Ovary (tissue), 3 donors: ENCODE measurements around the gene TRAPPC10.

Source experiments
- EP300 ChIP-seq: sonication (generic); formaldehyde crosslinking; IDR thresholded peaks from one replicate; pipeline ENCODE4 v1.6.1; 2017; ENCODE audit warnings: antibody characterized with exemption
- POLR2A ChIP-seq: fragments of 450-650 bp; IDR thresholded peaks from one replicate; pipeline ENCODE4 v1.6.1; 2017; ENCODE audit warnings: antibody characterized with exemption, mild to moderate bottlenecking, moderate library complexity
- TF ChIP-seq, protein P1 (sequence below), 3 donors: fragments of 450-650 bp in 2 of 3; fragments of 200-600 bp in 1 of 3; IDR thresholded peaks; one replicate each; pipeline versions ENCODE4 v1.5.1 to v1.8.0; 2016 to 2022; ENCODE audit warnings: antibody characterized with exemption in 3 of 3, mild to moderate bottlenecking in 1 of 3
- donor health status: DM: no; HTN: no; CAD: no.

DNA sequence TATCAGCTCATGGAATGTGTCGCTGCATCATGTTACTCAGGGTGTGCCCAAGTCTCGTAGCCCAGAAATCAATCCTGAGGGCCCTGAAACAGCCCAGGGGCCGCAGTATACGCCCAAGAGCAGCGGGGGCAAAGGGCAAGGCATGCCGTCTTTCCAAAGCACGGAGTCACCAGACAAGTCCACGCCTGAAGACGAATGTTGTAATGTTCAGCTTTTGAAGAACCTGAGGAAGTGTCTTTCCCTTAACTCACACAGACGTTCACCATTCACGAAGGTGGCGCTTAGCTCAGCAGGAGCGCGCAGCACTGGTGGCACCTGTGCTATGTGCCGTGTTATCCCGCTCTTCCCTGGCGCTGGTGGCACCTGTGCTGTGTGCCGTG is 76.3 kb downstream of the TRAPPC10 start:
- TF ChIP-seq, protein P1, sequence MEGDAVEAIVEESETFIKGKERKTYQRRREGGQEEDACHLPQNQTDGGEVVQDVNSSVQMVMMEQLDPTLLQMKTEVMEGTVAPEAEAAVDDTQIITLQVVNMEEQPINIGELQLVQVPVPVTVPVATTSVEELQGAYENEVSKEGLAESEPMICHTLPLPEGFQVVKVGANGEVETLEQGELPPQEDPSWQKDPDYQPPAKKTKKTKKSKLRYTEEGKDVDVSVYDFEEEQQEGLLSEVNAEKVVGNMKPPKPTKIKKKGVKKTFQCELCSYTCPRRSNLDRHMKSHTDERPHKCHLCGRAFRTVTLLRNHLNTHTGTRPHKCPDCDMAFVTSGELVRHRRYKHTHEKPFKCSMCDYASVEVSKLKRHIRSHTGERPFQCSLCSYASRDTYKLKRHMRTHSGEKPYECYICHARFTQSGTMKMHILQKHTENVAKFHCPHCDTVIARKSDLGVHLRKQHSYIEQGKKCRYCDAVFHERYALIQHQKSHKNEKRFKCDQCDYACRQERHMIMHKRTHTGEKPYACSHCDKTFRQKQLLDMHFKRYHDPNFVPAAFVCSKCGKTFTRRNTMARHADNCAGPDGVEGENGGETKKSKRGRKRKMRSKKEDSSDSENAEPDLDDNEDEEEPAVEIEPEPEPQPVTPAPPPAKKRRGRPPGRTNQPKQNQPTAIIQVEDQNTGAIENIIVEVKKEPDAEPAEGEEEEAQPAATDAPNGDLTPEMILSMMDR (IDR thresholded peaks at IDR 0.05) = no peak
- TF ChIP-seq POLR2A (no peak), EP300 (no peak)
